Measurements from ENCODE around the gene FBXO7. TPM values are rescaled to one million over a fixed set of nuclear protein-coding genes. Genes with fewer than 3 reads are reported as not detected.
A peak's percentile ranks its signal among the peaks of the same experiment; 100 is the strongest.

FBXO7 gene
- total RNA-seq, 3 donors from 2014 or later (not counting 1 experiment from before 2014, with no cell fraction given), result 173 to 208 (median 198) TPM

GRCh38 chr22:32473388-32473952 is 1.1 kb upstream of the FBXO7 start:
- H3K4me1 ChIP-seq (ENCODE audit: control insufficient read depth, insufficient read depth, low read length), result peaks cover 9% of the 10 kb centered on the region
- Mint-ChIP-seq H3K27ac (peak overlapping the region in 1 of 2 donors; percentile 91), H3K9me3 (no peaks in the 10 kb centered on the region), H3K27me3 (ENCODE audit: low read depth in 2 of 2) (peaks cover 18 to 20% of the 10 kb centered on the region in 2 donors), H3K4me3 (peak overlapping the region; percentile 94), H3K4me1 (peaks cover 16 to 27% of the 10 kb centered on the region in 2 donors), H3K36me3 (no peaks in the 10 kb centered on the region)
- no peaks in the 10 kb centered on the region for H3K9me3 ChIP-seq (ENCODE audit: control insufficient read depth, insufficient read depth, low read length)
- DNase-seq (peak; percentile 16 to 67), ATAC-seq (no peak)
- TF ChIP-seq CTCF (IDR thresholded peaks at IDR 0.05), result peak; percentile 83
- no peaks in the 10 kb centered on the region for H3K36me3 ChIP-seq (ENCODE audit: control insufficient read depth, insufficient read depth, low read length)
- peak overlapping the region; percentile 97 for H3K27ac ChIP-seq (ENCODE audit: low read length)
- H3K27me3 ChIP-seq (ENCODE audit: control insufficient read depth, insufficient read depth, low read length), result no peaks in the 10 kb centered on the region
- intact Hi-C loops (cut with micrococcal nuclease), result loop anchor here (1.0 to 10.0 kb wide), 5 partner anchors 61 to 1389 kb away; partner anchors contain the start of genes RFPL2, RTCB and SMTN
- WGBS (ENCODE audit: insufficient coverage), result 24% methylated on average over 6 of the region's 6 CpGs
- no peak overlapping the region for H3K4me3 ChIP-seq (ENCODE audit: low read length)

- peak; percentile 22 to 57 for DNase-seq
- Mint-ChIP-seq H3K27me3 (ENCODE audit: low read depth in 2 of 2) (peaks cover 0 to 9% of the 10 kb centered on the region in 2 donors), H3K27ac (peak overlapping the region in 1 of 2 donors; percentile 91), H3K36me3 (no peaks in the 10 kb centered on the region), H3K9me3 (no peaks in the 10 kb centered on the region), H3K4me1 (peaks cover 32 to 41% of the 10 kb centered on the region in 2 donors), H3K4me3 (peak overlapping the region; percentile 94)
- Histone ChIP-seq H3K36me3 (ENCODE audit: control insufficient read depth, insufficient read depth, low read length) (peaks cover 14% of the 10 kb centered on the region), H3K9me3 (ENCODE audit: control insufficient read depth, insufficient read depth, low read length) (no peaks in the 10 kb centered on the region), H3K27ac (ENCODE audit: low read length) (peak overlapping the region; percentile 97), H3K4me1 (ENCODE audit: control insufficient read depth, insufficient read depth, low read length) (peaks cover 14% of the 10 kb centered on the region), H3K27me3 (ENCODE audit: control insufficient read depth, insufficient read depth, low read length) (no peaks in the 10 kb centered on the region), H3K4me3 (ENCODE audit: low read length) (peak overlapping the region; percentile 55)
- intact Hi-C loops (cut with micrococcal nuclease), result loop anchor here (10.0 kb wide), 3 partner anchors 271 to 1391 kb away; partner anchors contain the start of genes RFPL2 and SMTN
- ATAC-seq, result peak in 2 of 3 donors; percentile 11
- WGBS (ENCODE audit: insufficient coverage), result 0% methylated on average over 17 of the region's 17 CpGs
- TF ChIP-seq CTCF (IDR thresholded peaks at IDR 0.05), result no peak
Observed at GRCh38 chr22:32475468-32476010, 928 bp downstream of the FBXO7 start.

GRCh38 chr22:32476281-32477195 is 1.9 kb downstream of the FBXO7 start:
- H3K27me3 ChIP-seq (ENCODE audit: control insufficient read depth, insufficient read depth, low read length), result no peaks in the 10 kb centered on the region
- H3K36me3 ChIP-seq (ENCODE audit: control insufficient read depth, insufficient read depth, low read length), result peaks cover 14% of the 10 kb centered on the region
- WGBS (ENCODE audit: insufficient coverage), result 5% methylated on average over 4 of the region's 8 CpGs
- ATAC-seq (no peak), DNase-seq (peak in 1 of 2 donors; percentile 31)
- no peaks in the 10 kb centered on the region for H3K9me3 ChIP-seq (ENCODE audit: control insufficient read depth, insufficient read depth, low read length)
- peaks cover 41 to 45% of the 10 kb centered on the region in 2 donors for H3K4me1 Mint-ChIP-seq
- H3K27ac ChIP-seq (ENCODE audit: low read length), result peak overlapping the region; percentile 97
- intact Hi-C loops (cut with micrococcal nuclease), result loop anchor here (10.0 kb wide), 3 partner anchors 272 to 1392 kb away; partner anchors contain the start of genes RFPL2 and SMTN
- H3K27ac Mint-ChIP-seq, result peak overlapping the region in 1 of 2 donors; percentile 91
- no peaks in the 10 kb centered on the region for H3K9me3 Mint-ChIP-seq
- no peak for TF ChIP-seq CTCF (IDR thresholded peaks at IDR 0.05)
- peak overlapping the region; percentile 55 for H3K4me3 ChIP-seq (ENCODE audit: low read length)
- peaks cover 0 to 5% of the 10 kb centered on the region in 2 donors for H3K27me3 Mint-ChIP-seq (ENCODE audit: low read depth in 2 of 2)
- no peaks in the 10 kb centered on the region for H3K36me3 Mint-ChIP-seq
- H3K4me3 Mint-ChIP-seq, result peak overlapping the region; percentile 94
- peaks cover 14% of the 10 kb centered on the region for H3K4me1 ChIP-seq (ENCODE audit: control insufficient read depth, insufficient read depth, low read length)

All from natural killer cell (primary cell).